ENCODE measurements around the gene SLC16A11.
A peak's percentile ranks its signal among the peaks of the same experiment; 100 is the strongest.
"Not testable (repeated sequence)": the region's sequence is repeated elsewhere in the genome, so short reads cannot be mapped to it uniquely, and the experiment has no call there.

Gene SLC16A11

GRCh38 chr17:7043497-7044198 is at the start of gene SLC16A11:
Gene SLC16A11 (minus strand): TSS chr17:7044092. CDS start chr17:7043513, 579 bp downstream.
- DNase-seq = peak; percentile 51

GRCh38 chr17:7091311-7092005 is 47.6 kb upstream of the SLC16A11 start:
- not testable (repeated sequence) for DNase-seq

- not testable (repeated sequence) for DNase-seq
Observed at GRCh38 chr17:7089570-7089969, 45.7 kb upstream of the SLC16A11 start.

GRCh38 chr17:7088442-7088841 is 44.5 kb upstream of the SLC16A11 start:
- not testable (repeated sequence) for DNase-seq

- no peak for DNase-seq
Observed at GRCh38 chr17:7084088-7084487, 40.2 kb upstream of the SLC16A11 start.

- no peak for DNase-seq
Observed at GRCh38 chr17:7083592-7083991, 39.7 kb upstream of the SLC16A11 start.

GRCh38 chr17:7081341-7082062 is 37.6 kb upstream of the SLC16A11 start:
- no peak for DNase-seq

GRCh38 chr17:7080456-7081041 is 36.7 kb upstream of the SLC16A11 start:
- DNase-seq = no peak

GRCh38 chr17:7079581-7080455 is 35.9 kb upstream of the SLC16A11 start, which contains the start of gene CLEC10A:
Gene CLEC10A (minus strand): TSS chr17:7080251. CDS start chr17:7078812, 1,439 bp downstream.
- DNase-seq = no peak

GRCh38 chr17:7078711-7079110 is 34.8 kb upstream of the SLC16A11 start:
- no peak for DNase-seq

- no peak for DNase-seq
Observed at GRCh38 chr17:7077911-7078546, 34.1 kb upstream of the SLC16A11 start.

GRCh38 chr17:7074931-7075330 is 31.0 kb upstream of the SLC16A11 start:
- DNase-seq = no peak

GRCh38 chr17:7072406-7072805 is 28.5 kb upstream of the SLC16A11 start:
- DNase-seq = no peak

- DNase-seq = no peak
Observed at GRCh38 chr17:7070712-7071111, 26.8 kb upstream of the SLC16A11 start.

GRCh38 chr17:7068268-7068667 is 24.4 kb upstream of the SLC16A11 start:
- DNase-seq = no peak

- DNase-seq = no peak
Observed at GRCh38 chr17:7067198-7067597, 23.3 kb upstream of the SLC16A11 start.

- DNase-seq = no peak
Observed at GRCh38 chr17:7064261-7064660, 20.4 kb upstream of the SLC16A11 start.

- DNase-seq = no peak
Observed at GRCh38 chr17:7063518-7064094, 19.7 kb upstream of the SLC16A11 start.

GRCh38 chr17:7060165-7060891 is 16.4 kb upstream of the SLC16A11 start:
- peak; percentile 59 for DNase-seq

GRCh38 chr17:7058831-7059447 is 15.0 kb upstream of the SLC16A11 start:
- DNase-seq = no peak

Data from stimulated activated CD8-positive, alpha-beta memory T cell treated with anti-CD3 and anti-CD28 coated beads, Interleukin-4, amount 100 ng/mL, for 48 hours (primary cell).